Bronchial epithelial cell (primary cell): Measurements from ENCODE around the gene LAD1. TPM values are rescaled to one million over a fixed set of nuclear protein-coding genes. Genes with fewer than 3 reads are reported as not detected.

Source experiments
- DNase-seq: peaks from one replicate; pipeline ENCODE4 v3.0.0-alpha.2; 2010; ENCODE audit warnings: low read depth
- FAIRE-seq: peaks from 2 replicates; lab custom pipeline; 2011; peaks lifted over from hg19 to GRCh38; lab: Jason Lieb, UNC
- H3K27me3 ChIP-seq: 2 replicates; pipeline ENCODE4 v1.5.1; 2011; ENCODE audit warnings: low read length; ENCODE audit not compliant: control insufficient read depth, insufficient read depth
- H3K36me3 ChIP-seq: 2 replicates; pipeline ENCODE4 v1.5.1; 2011; ENCODE audit warnings: low read length; ENCODE audit not compliant: control insufficient read depth, insufficient read depth
- H3K4me3 ChIP-seq: 2 replicates; pipeline ENCODE4 v1.5.1; 2011; ENCODE audit warnings: mild to moderate bottlenecking, low read depth, low read length, control low read depth
- total RNA-seq: library from RNA; depleted of rRNA; stranded (reverse); fragments of >200 nt; gene quantifications from 2 replicates; pipeline ENCODE4 v1.2.1, GENCODE V29; 2014
- TF ChIP-seq, protein P1 (sequence below): IDR thresholded peaks from 2 replicates; pipeline ENCODE4 v1.5.1; 2011; ENCODE audit warnings: mild to moderate bottlenecking, moderate library complexity, low read length, control low read depth, inconsistent platforms; ENCODE audit not compliant: insufficient read depth, severe bottlenecking

Gene LAD1
- total RNA-seq, 1 donor from 2014 or later, result 156 TPM

DNA sequence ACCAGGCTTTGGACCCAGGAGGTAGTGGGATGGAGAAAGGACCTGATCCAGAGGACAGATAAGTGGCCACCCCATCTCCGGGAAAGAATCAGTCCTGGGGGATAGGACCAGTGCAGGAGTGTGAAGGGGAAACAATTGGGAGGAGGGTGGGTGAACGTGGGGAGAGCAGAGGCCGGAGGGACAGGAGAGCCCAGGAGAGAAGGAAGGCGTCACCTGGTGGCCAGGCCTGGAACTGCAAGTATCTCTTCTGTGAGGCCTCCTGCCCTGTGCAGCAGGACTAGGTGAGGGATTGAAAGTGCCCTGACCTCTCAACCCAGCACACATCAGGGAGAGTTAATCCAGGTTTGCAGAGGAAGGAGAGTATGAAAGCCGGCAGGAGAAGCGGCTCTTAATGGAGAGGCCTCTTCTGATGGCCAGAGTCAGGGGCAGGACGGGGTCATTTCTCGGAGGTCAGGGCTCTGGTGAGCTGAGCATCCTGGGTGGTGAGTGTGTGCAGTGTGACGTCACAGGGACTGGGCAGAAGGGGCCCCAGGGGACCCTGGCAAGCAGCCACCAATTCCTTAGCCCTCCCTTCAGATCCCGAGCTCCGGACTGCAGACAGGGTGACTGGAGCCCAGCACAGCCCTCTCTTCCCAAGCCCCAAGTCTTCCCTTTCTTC, 9.2 kb upstream of the LAD1 start:
- Histone ChIP-seq H3K36me3 (no peaks in the 10 kb centered on the region), H3K27me3 (no peaks in the 10 kb centered on the region), H3K4me3 (no peak overlapping the region)
- no peak for FAIRE-seq
- peak; percentile 63 for DNase-seq
- TF ChIP-seq, protein P1, sequence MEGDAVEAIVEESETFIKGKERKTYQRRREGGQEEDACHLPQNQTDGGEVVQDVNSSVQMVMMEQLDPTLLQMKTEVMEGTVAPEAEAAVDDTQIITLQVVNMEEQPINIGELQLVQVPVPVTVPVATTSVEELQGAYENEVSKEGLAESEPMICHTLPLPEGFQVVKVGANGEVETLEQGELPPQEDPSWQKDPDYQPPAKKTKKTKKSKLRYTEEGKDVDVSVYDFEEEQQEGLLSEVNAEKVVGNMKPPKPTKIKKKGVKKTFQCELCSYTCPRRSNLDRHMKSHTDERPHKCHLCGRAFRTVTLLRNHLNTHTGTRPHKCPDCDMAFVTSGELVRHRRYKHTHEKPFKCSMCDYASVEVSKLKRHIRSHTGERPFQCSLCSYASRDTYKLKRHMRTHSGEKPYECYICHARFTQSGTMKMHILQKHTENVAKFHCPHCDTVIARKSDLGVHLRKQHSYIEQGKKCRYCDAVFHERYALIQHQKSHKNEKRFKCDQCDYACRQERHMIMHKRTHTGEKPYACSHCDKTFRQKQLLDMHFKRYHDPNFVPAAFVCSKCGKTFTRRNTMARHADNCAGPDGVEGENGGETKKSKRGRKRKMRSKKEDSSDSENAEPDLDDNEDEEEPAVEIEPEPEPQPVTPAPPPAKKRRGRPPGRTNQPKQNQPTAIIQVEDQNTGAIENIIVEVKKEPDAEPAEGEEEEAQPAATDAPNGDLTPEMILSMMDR, result peak; percentile 99

DNA sequence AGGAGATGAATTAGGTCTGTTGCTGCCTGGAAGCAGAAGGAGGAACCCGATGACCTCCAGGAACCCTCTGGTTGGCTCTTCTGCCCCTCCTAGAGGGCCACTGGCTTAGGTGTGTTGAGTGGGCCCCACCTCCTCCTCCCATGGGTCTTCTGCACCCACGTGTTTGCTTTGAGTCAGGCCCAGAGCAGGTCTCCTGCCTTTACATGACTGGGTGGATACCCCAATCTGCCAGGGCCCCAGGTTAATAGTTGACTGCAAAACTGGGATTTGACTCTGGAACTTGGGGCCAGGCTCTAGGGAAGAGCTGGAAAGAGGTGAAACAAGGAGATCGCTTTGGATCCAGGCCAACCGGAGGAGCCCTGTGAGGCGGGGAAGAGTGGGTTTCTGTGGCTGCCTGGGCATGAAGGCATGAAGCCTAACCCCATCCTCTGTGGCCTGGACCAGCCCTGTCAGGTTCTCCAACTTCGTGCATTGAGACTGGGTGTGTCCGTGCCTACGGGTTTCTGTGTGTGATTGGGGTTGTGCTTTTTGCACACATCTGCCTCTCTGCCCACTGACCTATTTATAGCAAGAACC, 7.8 kb upstream of the LAD1 start:
- H3K4me3 ChIP-seq, result no peak overlapping the region
- H3K36me3 ChIP-seq, result no peaks in the 10 kb centered on the region
- TF ChIP-seq, protein P1, result no peak
- FAIRE-seq (no peak), DNase-seq (peak; percentile 46)
- no peaks in the 10 kb centered on the region for H3K27me3 ChIP-seq

- Histone ChIP-seq H3K36me3 (no peaks in the 10 kb centered on the region), H3K4me3 (no peak overlapping the region), H3K27me3 (no peaks in the 10 kb centered on the region)
- FAIRE-seq (no peak), DNase-seq (no peak)
- TF ChIP-seq, protein P1, result no peak
Measured at GRCh38 chr1:201405484-201405831, 6.3 kb upstream of the LAD1 start.

GRCh38 chr1:201404722-201405483, 5.8 kb upstream of the LAD1 start:
- DNase-seq, result no peak
- Histone ChIP-seq H3K4me3 (no peak overlapping the region), H3K27me3 (no peaks in the 10 kb centered on the region), H3K36me3 (no peaks in the 10 kb centered on the region)
- no peak for FAIRE-seq
- TF ChIP-seq, protein P1, result no peak

GRCh38 chr1:201404055-201404454, 4.9 kb upstream of the LAD1 start:
- no peak for FAIRE-seq
- no peaks in the 10 kb centered on the region for H3K27me3 ChIP-seq

More at GRCh38 chr1:201404055-201404454, 4.9 kb upstream of the LAD1 start:
- Histone ChIP-seq H3K36me3 (no peaks in the 10 kb centered on the region), H3K4me3 (no peak overlapping the region)
- no peak for DNase-seq
- TF ChIP-seq, protein P1, result no peak
